LNCAP (cell line): ENCODE results near the gene WDR7.

Experiments
- CTCF ChIP-seq: fragments of 450-650 bp; IDR thresholded peaks from 2 replicates; pipeline ENCODE4 v1.5.1; 2017; ENCODE audit warnings: mild to moderate bottlenecking

Gene WDR7

DNA sequence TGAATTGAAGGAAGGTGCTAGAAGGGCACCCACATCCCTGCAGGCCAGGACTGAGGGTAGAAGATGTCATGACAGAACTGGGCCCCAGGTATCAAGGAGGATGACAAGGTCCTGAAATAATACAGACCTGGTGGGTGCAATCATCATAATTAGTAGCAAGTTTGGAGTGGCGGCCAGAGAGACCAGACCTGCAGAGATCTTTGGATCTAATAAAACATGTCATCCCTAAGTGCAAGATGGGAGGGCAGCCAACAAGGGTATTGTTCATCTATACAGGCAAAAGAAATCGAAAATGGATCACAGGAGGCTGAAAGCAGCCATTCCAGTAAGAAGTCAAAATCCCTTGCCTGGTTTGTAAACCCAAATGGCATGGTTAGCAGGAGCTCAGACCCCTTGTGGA, 384.4 kb downstream of the WDR7 start:
- TF ChIP-seq CTCF, result no peak

DNA sequence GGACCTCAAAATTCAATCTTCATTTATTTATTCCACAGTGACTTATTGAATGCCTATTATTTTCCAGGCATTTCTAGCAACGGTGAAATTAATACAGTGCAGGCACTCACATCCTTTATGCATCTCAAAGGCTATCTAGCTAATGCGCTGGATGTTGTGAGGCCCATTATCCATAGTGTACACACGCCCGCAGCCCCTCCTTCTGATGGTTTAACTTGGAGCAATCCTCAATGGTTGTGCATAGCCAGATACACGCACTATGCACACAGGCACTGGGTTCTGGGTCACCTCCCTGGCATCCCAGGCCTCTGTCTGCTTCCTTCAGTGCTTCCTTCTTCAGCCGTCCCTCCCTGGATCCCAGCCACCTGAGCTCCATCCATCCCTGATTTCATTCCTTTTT, 387.2 kb downstream of the WDR7 start:
- no peak for TF ChIP-seq CTCF

- TF ChIP-seq CTCF, result no peak
Measured at GRCh38 chr18:57040175-57040574, 389.0 kb downstream of the WDR7 start.

DNA sequence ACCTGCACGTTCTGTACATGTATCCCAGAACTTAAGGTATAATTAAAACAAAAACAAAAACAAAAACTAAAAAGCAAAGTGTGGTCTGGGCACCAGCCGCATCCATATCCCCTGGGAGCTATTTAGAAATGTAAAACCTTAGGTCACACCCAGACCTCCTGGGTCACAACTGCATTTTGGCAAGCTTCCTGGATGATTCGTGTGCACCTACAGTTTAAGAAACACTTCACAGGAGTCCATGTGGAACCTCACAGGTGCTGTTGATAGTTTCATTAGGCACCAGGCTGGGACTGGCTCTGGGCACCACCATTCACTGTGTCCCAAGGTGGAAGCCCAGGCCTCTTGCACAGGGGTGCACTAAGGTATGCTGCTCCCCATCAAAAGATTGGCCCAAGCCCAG, 392.1 kb downstream of the WDR7 start:
- no peak for TF ChIP-seq CTCF

GRCh38 chr18:57048351-57048750, 397.2 kb downstream of the WDR7 start:
- TF ChIP-seq CTCF, result no peak

- no peak for TF ChIP-seq CTCF
Measured at GRCh38 chr18:57048859-57049258, 397.7 kb downstream of the WDR7 start.

GRCh38 chr18:57050310-57050949, 399.3 kb downstream of the WDR7 start:
- TF ChIP-seq CTCF, result no peak
